ENCODE measurements around the gene CPNE9.

CPNE9 gene

GRCh38 chr3:9750556-9751411 is 47.2 kb downstream of the CPNE9 start:
- peak overlapping the region; percentile 77 for H3K27ac ChIP-seq
- no peak for TF ChIP-seq Cebpa-rat (IDR thresholded peaks at IDR 0.05)

GRCh38 chr3:9754678-9755077 is 51.0 kb downstream of the CPNE9 start:
- H4K20me1 ChIP-seq: no peaks in the 10 kb centered on the region
- H3K4me1 ChIP-seq: peaks cover 48% of the 10 kb centered on the region
- peak overlapping the region; percentile 49 for H3K27ac ChIP-seq
- no peak overlapping the region for H3K4me3 ChIP-seq
- no peak for TF ChIP-seq Cebpa-rat (IDR thresholded peaks at IDR 0.05)
- H3K4me2 ChIP-seq: peak overlapping the region; percentile 63
- H3K36me3 ChIP-seq: peaks cover 52% of the 10 kb centered on the region
- no peaks in the 10 kb centered on the region for H3K9me3 ChIP-seq
- no peak overlapping the region; the same call in 1 of the 2 replicates for H3K9ac ChIP-seq
- no peaks in the 10 kb centered on the region for H3K27me3 ChIP-seq

More at GRCh38 chr3:9750556-9751411, 47.2 kb downstream of the CPNE9 start:
- H4K20me1 ChIP-seq: peaks cover 34% of the 10 kb centered on the region
- H3K4me1 ChIP-seq: peaks cover 82% of the 10 kb centered on the region
- no peaks in the 10 kb centered on the region for H3K9me3 ChIP-seq
- peak overlapping the region; percentile 76 for H3K9ac ChIP-seq
- H3K27me3 ChIP-seq: no peaks in the 10 kb centered on the region
- peaks cover 49% of the 10 kb centered on the region for H3K36me3 ChIP-seq
- H3K4me3 ChIP-seq: peak overlapping the region; percentile 71
- peak overlapping the region; percentile 99 for H3K4me2 ChIP-seq

GRCh38 chr3:9757427-9757826 is 53.8 kb downstream of the CPNE9 start:
- Histone ChIP-seq H3K9me3 (no peaks in the 10 kb centered on the region), H3K4me3 (no peak overlapping the region), H3K27me3 (no peaks in the 10 kb centered on the region), H4K20me1 (no peaks in the 10 kb centered on the region), H3K27ac (no peak overlapping the region), H3K9ac (no peak overlapping the region), H3K4me2 (no peak overlapping the region), H3K36me3 (peaks cover 48% of the 10 kb centered on the region), H3K4me1 (peaks cover 25% of the 10 kb centered on the region)
- no peak for TF ChIP-seq Cebpa-rat (IDR thresholded peaks at IDR 0.05)

GRCh38 chr3:9760779-9761505 is 57.3 kb downstream of the CPNE9 start:
- H3K9ac ChIP-seq: no peak overlapping the region
- no peaks in the 10 kb centered on the region for H3K27me3 ChIP-seq
- peaks cover 38% of the 10 kb centered on the region for H3K36me3 ChIP-seq
- no peak overlapping the region for H3K4me3 ChIP-seq
- no peak overlapping the region for H3K27ac ChIP-seq
- H3K9me3 ChIP-seq: no peaks in the 10 kb centered on the region
- no peak overlapping the region for H3K4me2 ChIP-seq
- no peaks in the 10 kb centered on the region for H4K20me1 ChIP-seq
- H3K4me1 ChIP-seq: no peaks in the 10 kb centered on the region
- no peak for TF ChIP-seq Cebpa-rat (IDR thresholded peaks at IDR 0.05)

- Histone ChIP-seq H3K36me3 (peaks cover 28% of the 10 kb centered on the region), H3K4me1 (no peaks in the 10 kb centered on the region), H3K27ac (no peak overlapping the region), H3K4me2 (no peak overlapping the region), H3K9me3 (no peaks in the 10 kb centered on the region), H3K9ac (no peak overlapping the region), H4K20me1 (no peaks in the 10 kb centered on the region), H3K4me3 (no peak overlapping the region), H3K27me3 (no peaks in the 10 kb centered on the region)
- no peak for TF ChIP-seq Cebpa-rat (IDR thresholded peaks at IDR 0.05)
Measured at GRCh38 chr3:9761919-9762318, 58.3 kb downstream of the CPNE9 start.

GRCh38 chr3:9762871-9763270 is 59.2 kb downstream of the CPNE9 start:
- H3K9me3 ChIP-seq: no peaks in the 10 kb centered on the region
- H3K27me3 ChIP-seq: no peaks in the 10 kb centered on the region
- no peak overlapping the region for H3K9ac ChIP-seq
- H4K20me1 ChIP-seq: no peaks in the 10 kb centered on the region
- H3K36me3 ChIP-seq: peaks cover 20% of the 10 kb centered on the region
- no peak overlapping the region for H3K4me3 ChIP-seq
- H3K4me2 ChIP-seq: no peak overlapping the region
- TF ChIP-seq Cebpa-rat (IDR thresholded peaks at IDR 0.05): no peak
- no peaks in the 10 kb centered on the region for H3K4me1 ChIP-seq
- no peak overlapping the region for H3K27ac ChIP-seq

GRCh38 chr3:9765865-9766264 is 62.2 kb downstream of the CPNE9 start:
- Histone ChIP-seq H3K4me2 (no peak overlapping the region), H3K4me3 (no peak overlapping the region), H3K36me3 (peaks cover 1% of the 10 kb centered on the region; the same call in 1 of the 2 replicates), H4K20me1 (peaks cover 5% of the 10 kb centered on the region), H3K9ac (no peak overlapping the region), H3K27me3 (peaks cover 25% of the 10 kb centered on the region), H3K4me1 (peaks cover 7% of the 10 kb centered on the region), H3K27ac (no peak overlapping the region), H3K9me3 (no peaks in the 10 kb centered on the region)
- no peak for TF ChIP-seq Cebpa-rat (IDR thresholded peaks at IDR 0.05)

- Histone ChIP-seq H3K27ac (no peak overlapping the region), H3K4me1 (peaks cover 7% of the 10 kb centered on the region), H3K36me3 (no peaks in the 10 kb centered on the region; the same call in 1 of the 2 replicates), H4K20me1 (peaks cover 5% of the 10 kb centered on the region), H3K9ac (no peak overlapping the region), H3K27me3 (peaks cover 25% of the 10 kb centered on the region), H3K4me2 (no peak overlapping the region), H3K9me3 (no peaks in the 10 kb centered on the region), H3K4me3 (no peak overlapping the region)
- TF ChIP-seq Cebpa-rat (IDR thresholded peaks at IDR 0.05): no peak
Measured at GRCh38 chr3:9767418-9767817, 63.8 kb downstream of the CPNE9 start.

- Histone ChIP-seq H3K9me3 (no peaks in the 10 kb centered on the region), H3K36me3 (no peaks in the 10 kb centered on the region; the same call in 1 of the 2 replicates), H3K27ac (no peak overlapping the region), H4K20me1 (peaks cover 5% of the 10 kb centered on the region), H3K27me3 (peaks cover 25% of the 10 kb centered on the region), H3K4me2 (no peak overlapping the region), H3K4me1 (peaks cover 7% of the 10 kb centered on the region), H3K9ac (no peak overlapping the region), H3K4me3 (no peak overlapping the region)
- TF ChIP-seq Cebpa-rat (IDR thresholded peaks at IDR 0.05): no peak
Measured at GRCh38 chr3:9768141-9768775, 64.6 kb downstream of the CPNE9 start.

Data from BLaER1 (cell line).